NT2/D1 (cell line): ENCODE data around the gene RXFP2.

Experiments
- DNase-seq: peaks from one replicate; pipeline ENCODE4 v3.0.0-alpha.2; 2011; ENCODE audit warnings: low read depth, low spot score
- H3K27me3 ChIP-seq: 2 replicates; pipeline ENCODE4 v1.6.0; 2011; ENCODE audit warnings: mild to moderate bottlenecking; ENCODE audit not compliant: insufficient read length, insufficient read depth
- H3K36me3 ChIP-seq: 2 replicates; pipeline ENCODE4 v1.6.1; 2011; ENCODE audit warnings: mild to moderate bottlenecking, low read length, mixed read lengths; ENCODE audit not compliant: insufficient read depth, insufficient read length
- H3K4me1 ChIP-seq: 2 replicates; pipeline ENCODE4 v1.5.1; 2011; ENCODE audit not compliant: insufficient read depth, insufficient read length
- H3K4me3 ChIP-seq: 2 replicates; pipeline ENCODE4 v1.5.1; 2011; ENCODE audit warnings: low read depth; ENCODE audit not compliant: insufficient read length
- H3K9ac ChIP-seq: 2 replicates; pipeline ENCODE4 v1.6.0; 2011; ENCODE audit warnings: low read depth; ENCODE audit not compliant: insufficient read length
- H3K9me3 ChIP-seq: 2 replicates; pipeline ENCODE4 v1.5.1; 2011; ENCODE audit warnings: mild to moderate bottlenecking, low read length; ENCODE audit not compliant: insufficient read depth
- SUZ12 ChIP-seq: IDR thresholded peaks from 2 replicates; pipeline ENCODE4 v1.6.1; 2011; ENCODE audit not compliant: insufficient read length, insufficient read depth; ENCODE audit errors: extremely low read depth
- YY1 ChIP-seq: IDR thresholded peaks from 2 replicates; pipeline ENCODE4 v1.6.1; 2011; ENCODE audit not compliant: insufficient read length, insufficient read depth
- ZNF274 ChIP-seq: IDR thresholded peaks from 2 replicates; pipeline ENCODE4 v1.6.1; 2011; ENCODE audit warnings: mild to moderate bottlenecking, low read depth, low read length

The RXFP2 gene

GRCh38 chr13:31725841-31726240 is 13.5 kb upstream of the RXFP2 start:
- Histone ChIP-seq H3K27me3 (no peaks in the 10 kb centered on the region), H3K4me3 (no peak overlapping the region), H3K36me3 (no peaks in the 10 kb centered on the region), H3K9me3 (no peaks in the 10 kb centered on the region), H3K9ac (no peak overlapping the region), H3K4me1 (no peaks in the 10 kb centered on the region)
- DNase-seq = no peak
- no peak for TF ChIP-seq YY1

- H3K27me3 ChIP-seq = no peaks in the 10 kb centered on the region
- no peak for DNase-seq
- H3K9ac ChIP-seq = no peak overlapping the region
- TF ChIP-seq SUZ12 = no peak
- TF ChIP-seq ZNF274 = no peak
- no peak for TF ChIP-seq YY1
- no peaks in the 10 kb centered on the region for H3K9me3 ChIP-seq
- no peak overlapping the region for H3K4me3 ChIP-seq
- H3K4me1 ChIP-seq = no peaks in the 10 kb centered on the region
- no peaks in the 10 kb centered on the region for H3K36me3 ChIP-seq
These were observed 7.4 kb upstream of the RXFP2 start for GRCh38 chr13:31731921-31732320.

DNA sequence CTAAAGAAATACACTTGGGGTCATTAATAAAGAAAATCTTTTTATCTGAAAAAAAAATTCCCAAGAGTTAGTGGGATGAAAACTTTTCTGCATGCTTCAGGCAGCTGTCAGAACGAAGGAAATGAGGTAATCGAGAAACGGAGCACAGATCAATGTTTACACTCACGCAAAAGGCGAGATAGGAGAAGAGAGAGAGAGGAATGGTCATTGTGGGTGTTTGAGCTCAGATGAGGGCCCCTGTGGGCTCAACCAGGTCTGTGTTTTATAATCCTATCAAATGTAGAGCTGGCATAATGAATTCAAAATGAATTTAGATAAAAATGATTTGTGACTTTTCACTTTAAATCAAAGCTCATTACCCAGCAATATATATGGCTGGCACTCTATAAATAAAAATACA is 6.3 kb upstream of the RXFP2 start:
- H3K4me1 ChIP-seq = no peaks in the 10 kb centered on the region
- DNase-seq = no peak
- no peaks in the 10 kb centered on the region for H3K36me3 ChIP-seq
- TF ChIP-seq SUZ12 (no peak), YY1 (no peak), ZNF274 (no peak)
- no peak overlapping the region for H3K9ac ChIP-seq
- no peaks in the 10 kb centered on the region for H3K9me3 ChIP-seq
- no peak overlapping the region for H3K4me3 ChIP-seq
- no peaks in the 10 kb centered on the region for H3K27me3 ChIP-seq

DNA sequence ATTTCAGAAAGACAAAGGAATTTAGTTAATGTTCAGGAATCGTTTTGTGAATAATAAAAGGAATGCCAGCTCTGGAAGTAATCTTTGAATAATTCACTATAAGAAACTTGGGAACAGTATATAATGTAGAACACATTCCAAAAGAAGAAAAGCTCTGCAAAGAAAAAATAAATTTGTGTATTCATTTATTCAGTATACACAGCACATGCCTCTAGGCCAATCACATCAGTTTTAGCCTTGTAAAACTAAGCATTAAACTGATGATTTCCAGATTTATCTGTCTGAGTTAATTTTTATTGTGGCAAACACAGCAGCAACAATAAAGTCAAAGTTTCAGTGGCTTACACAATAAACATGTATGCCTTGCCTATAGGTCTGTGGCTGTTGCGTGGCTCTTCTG is 5.7 kb upstream of the RXFP2 start:
- H3K9ac ChIP-seq = no peak overlapping the region
- TF ChIP-seq ZNF274 (no peak), YY1 (no peak), SUZ12 (no peak)
- no peak overlapping the region for H3K4me3 ChIP-seq
- H3K36me3 ChIP-seq = no peaks in the 10 kb centered on the region
- H3K4me1 ChIP-seq = no peaks in the 10 kb centered on the region
- H3K27me3 ChIP-seq = no peaks in the 10 kb centered on the region
- H3K9me3 ChIP-seq = no peaks in the 10 kb centered on the region
- DNase-seq = no peak

GRCh38 chr13:31742097-31742734 is 2.9 kb downstream of the RXFP2 start:
- DNase-seq = peak; percentile 55
- Histone ChIP-seq H3K9me3 (no peaks in the 10 kb centered on the region), H3K36me3 (no peaks in the 10 kb centered on the region), H3K4me1 (no peaks in the 10 kb centered on the region), H3K9ac (no peak overlapping the region), H3K27me3 (no peaks in the 10 kb centered on the region), H3K4me3 (no peak overlapping the region)
- TF ChIP-seq ZNF274 (no peak), SUZ12 (no peak), YY1 (no peak)

DNA sequence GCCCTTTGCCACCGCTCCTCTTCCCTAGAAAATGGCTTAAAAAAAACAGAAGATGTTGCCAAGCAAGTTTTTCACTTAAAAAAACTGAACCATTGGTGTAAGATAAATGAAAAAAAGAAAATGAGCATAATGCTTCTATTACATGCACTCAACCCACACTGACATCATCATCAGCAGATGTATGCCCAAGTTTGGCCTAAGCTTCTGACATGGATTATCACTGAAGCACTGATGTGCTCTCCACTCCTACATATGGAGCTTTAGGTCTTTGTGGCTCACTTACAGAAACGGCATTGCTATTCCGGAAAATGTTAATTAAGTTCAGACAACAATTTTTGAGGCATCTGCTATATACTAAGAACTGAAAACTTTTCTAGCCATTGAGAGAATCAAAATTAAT is 8.0 kb downstream of the RXFP2 start:
- no peak for DNase-seq
- no peak overlapping the region for H3K4me3 ChIP-seq
- H3K9me3 ChIP-seq = no peaks in the 10 kb centered on the region
- no peaks in the 10 kb centered on the region for H3K36me3 ChIP-seq
- TF ChIP-seq ZNF274 (no peak), SUZ12 (no peak), YY1 (no peak)
- H3K4me1 ChIP-seq = no peaks in the 10 kb centered on the region
- H3K9ac ChIP-seq = no peak overlapping the region
- H3K27me3 ChIP-seq = no peaks in the 10 kb centered on the region

DNA sequence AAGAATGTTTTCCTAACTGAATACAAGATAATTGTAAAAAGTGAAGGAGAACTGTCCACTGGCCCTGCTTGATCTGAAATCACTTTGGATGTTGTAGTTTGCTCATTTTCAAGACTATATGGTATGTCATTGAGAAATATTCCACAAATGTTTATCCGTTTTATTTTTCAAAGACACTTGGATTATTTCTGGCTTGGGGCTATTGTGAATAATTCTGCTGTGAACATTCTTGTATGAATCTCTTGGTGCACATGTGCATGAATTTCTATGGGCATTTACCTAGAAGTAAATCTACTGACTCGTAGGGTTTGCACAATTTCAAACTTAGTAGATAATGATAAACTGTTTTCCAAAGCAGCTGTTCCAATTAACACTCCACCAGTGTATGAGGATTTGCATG is 8.6 kb downstream of the RXFP2 start:
- H3K9me3 ChIP-seq = no peaks in the 10 kb centered on the region
- H3K4me3 ChIP-seq = no peak overlapping the region
- no peaks in the 10 kb centered on the region for H3K36me3 ChIP-seq
- TF ChIP-seq SUZ12 = no peak
- no peak for TF ChIP-seq YY1
- no peak for TF ChIP-seq ZNF274
- no peak overlapping the region for H3K9ac ChIP-seq
- H3K4me1 ChIP-seq = no peaks in the 10 kb centered on the region
- no peaks in the 10 kb centered on the region for H3K27me3 ChIP-seq
- no peak for DNase-seq

DNA sequence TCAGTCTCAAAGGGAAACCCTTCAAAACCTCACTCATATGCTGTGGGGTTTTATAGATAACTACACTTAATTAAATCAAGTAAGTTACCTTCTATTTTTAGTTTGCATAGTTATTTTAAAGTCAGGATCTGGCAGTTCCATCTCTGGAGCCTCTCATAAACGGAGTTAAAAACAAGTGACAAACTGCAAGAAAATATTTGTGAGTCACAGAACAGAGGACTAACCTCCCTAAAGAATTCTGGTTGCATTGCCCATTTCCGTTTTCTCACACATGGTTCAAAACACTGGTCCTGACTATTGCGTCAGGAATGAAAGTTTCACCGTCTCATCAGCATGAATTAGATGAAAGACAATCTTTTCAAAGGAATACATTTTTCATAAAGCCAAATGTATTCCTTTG is 10.6 kb downstream of the RXFP2 start:
- Histone ChIP-seq H3K36me3 (no peaks in the 10 kb centered on the region), H3K27me3 (no peaks in the 10 kb centered on the region), H3K9ac (no peak overlapping the region), H3K4me3 (no peak overlapping the region), H3K9me3 (no peaks in the 10 kb centered on the region), H3K4me1 (no peaks in the 10 kb centered on the region)
- no peak for DNase-seq
- TF ChIP-seq ZNF274 (no peak), SUZ12 (no peak), YY1 (no peak)
